KOPT-K1 (cell line): ENCODE data around the gene ARL5B.
"Not testable (repeated sequence)": the region's sequence is repeated elsewhere in the genome, so short reads cannot be mapped to it uniquely, and the experiment has no call there.

ENCODE experiments used
- H3K27ac ChIP-seq: fragments of 200-600 bp; sonication (generic); 2 replicates; pipeline ENCODE4 v1.5.1; 2016; ENCODE audit warnings: antibody characterized with exemption, mild to moderate bottlenecking, low read depth, low read length; ENCODE audit not compliant: poor library complexity, severe bottlenecking
- H3K36me3 ChIP-seq: fragments of 200-600 bp; sonication (generic); 2 replicates; pipeline ENCODE4 v1.5.1; 2017; ENCODE audit warnings: antibody characterized with exemption, mild to moderate bottlenecking, low read length, moderate library complexity; ENCODE audit not compliant: insufficient read depth
- H3K9me3 ChIP-seq: fragments of 200-600 bp; sonication (generic); 2 replicates; pipeline ENCODE4 v1.5.1; 2017; ENCODE audit warnings: antibody characterized with exemption, low read length, mild to moderate bottlenecking; ENCODE audit not compliant: insufficient read depth, poor library complexity, severe bottlenecking

ARL5B gene, protein sequence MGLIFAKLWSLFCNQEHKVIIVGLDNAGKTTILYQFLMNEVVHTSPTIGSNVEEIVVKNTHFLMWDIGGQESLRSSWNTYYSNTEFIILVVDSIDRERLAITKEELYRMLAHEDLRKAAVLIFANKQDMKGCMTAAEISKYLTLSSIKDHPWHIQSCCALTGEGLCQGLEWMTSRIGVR

GRCh38 chr10:18659125-18659818 lies at the start of gene ARL5B:
Gene ARL5B (plus strand): TSS chr10:18659431. CDS start chr10:18659638, 207 bp downstream.
- H3K27ac ChIP-seq: peak within 1 kb of the TSS; percentile 91

DNA sequence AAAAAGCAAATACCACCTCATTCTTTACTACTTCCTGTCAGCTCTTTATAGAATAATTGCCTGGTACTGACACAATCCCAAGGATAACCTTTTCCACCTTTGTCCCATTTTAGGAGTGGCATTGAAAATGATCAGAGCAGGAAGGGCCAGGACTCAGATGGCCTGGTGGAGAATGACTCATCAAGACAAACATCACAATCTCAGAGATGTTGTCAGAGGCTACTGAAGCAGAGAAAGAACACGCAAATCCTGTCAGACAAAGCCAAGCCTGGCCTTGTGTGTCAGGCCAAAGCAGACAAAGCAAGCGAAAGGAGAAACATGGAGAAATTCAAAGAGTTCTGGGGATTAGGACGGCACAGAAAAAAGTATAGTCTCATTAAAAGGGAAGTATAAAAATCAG lies 48.7 kb upstream of the ARL5B start:
- Histone ChIP-seq H3K27ac (no peak overlapping the region), H3K9me3 (no peaks in the 10 kb centered on the region), H3K36me3 (peaks cover 44% of the 10 kb centered on the region; the same call in 1 of the 2 replicates)

More at GRCh38 chr10:18659125-18659818, at the start of gene ARL5B:
- H3K9me3 ChIP-seq: no peaks in the 10 kb centered on the region
- H3K36me3 ChIP-seq: peaks cover 3% of the 10 kb centered on the region

- H3K27ac ChIP-seq: no peak overlapping the region
- no peaks in the 10 kb centered on the region for H3K9me3 ChIP-seq
- H3K36me3 ChIP-seq: peaks cover 50% of the 10 kb centered on the region; the same call in 1 of the 2 replicates
Observed at GRCh38 chr10:18611168-18611567, 48.1 kb upstream of the ARL5B start.

- no peaks in the 10 kb centered on the region for H3K9me3 ChIP-seq
- H3K27ac ChIP-seq: no peak overlapping the region
- peaks cover 52% of the 10 kb centered on the region for H3K36me3 ChIP-seq
Observed at GRCh38 chr10:18615618-18616017, 43.6 kb upstream of the ARL5B start.

GRCh38 chr10:18616337-18616736 lies 42.9 kb upstream of the ARL5B start:
- Histone ChIP-seq H3K27ac (no peak overlapping the region), H3K36me3 (peaks cover 58% of the 10 kb centered on the region), H3K9me3 (no peaks in the 10 kb centered on the region)

GRCh38 chr10:18619016-18619415 lies 40.2 kb upstream of the ARL5B start:
- no peak overlapping the region for H3K27ac ChIP-seq
- H3K36me3 ChIP-seq: peaks cover 39% of the 10 kb centered on the region
- H3K9me3 ChIP-seq: no peaks in the 10 kb centered on the region

DNA sequence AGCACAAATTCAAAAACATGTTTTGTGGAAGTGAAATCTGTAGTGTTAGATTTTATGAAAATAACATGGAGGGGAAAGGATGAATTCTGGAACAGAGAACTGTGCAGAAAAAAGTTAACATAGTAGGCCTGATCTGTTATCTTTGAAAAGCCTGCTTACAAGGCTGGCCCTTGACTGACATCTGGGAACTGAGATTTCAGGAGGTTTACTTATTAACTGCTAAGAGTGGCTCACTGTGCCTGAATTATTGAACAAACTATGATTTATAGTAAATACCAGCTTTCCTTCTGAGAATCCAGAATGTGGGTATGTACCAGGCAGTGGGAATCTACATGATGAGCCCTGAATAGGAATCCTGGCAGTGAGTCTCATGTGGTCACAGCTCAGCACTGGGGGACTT lies 38.4 kb upstream of the ARL5B start:
- H3K36me3 ChIP-seq: peaks cover 33% of the 10 kb centered on the region
- no peak overlapping the region for H3K27ac ChIP-seq
- no peaks in the 10 kb centered on the region for H3K9me3 ChIP-seq

DNA sequence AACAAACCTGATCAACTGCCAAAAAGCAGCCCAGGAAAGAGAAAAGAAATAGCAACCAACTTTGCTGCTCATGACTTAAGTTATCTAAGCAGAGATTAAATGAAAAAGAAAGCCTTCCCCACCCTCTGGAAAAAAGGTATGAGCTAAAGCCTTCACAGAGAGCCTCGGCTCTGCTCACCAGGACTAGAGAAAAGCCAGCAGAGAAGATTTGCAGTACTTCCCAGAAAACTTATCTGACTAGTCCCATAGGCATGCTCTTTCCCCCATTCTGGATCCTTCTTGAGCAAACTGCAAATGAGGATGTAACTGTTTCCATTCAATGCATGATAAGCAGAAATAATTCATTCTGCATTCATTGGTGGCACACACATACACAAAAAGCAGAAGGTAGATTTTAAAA lies 35.6 kb upstream of the ARL5B start:
- H3K27ac ChIP-seq, H3K9me3 ChIP-seq: not testable (repeated sequence)
- peaks cover 18% of the 10 kb centered on the region for H3K36me3 ChIP-seq

GRCh38 chr10:18625886-18626285 lies 33.3 kb upstream of the ARL5B start:
- H3K27ac ChIP-seq: no peak overlapping the region
- H3K36me3 ChIP-seq: peaks cover 10% of the 10 kb centered on the region
- no peaks in the 10 kb centered on the region for H3K9me3 ChIP-seq

DNA sequence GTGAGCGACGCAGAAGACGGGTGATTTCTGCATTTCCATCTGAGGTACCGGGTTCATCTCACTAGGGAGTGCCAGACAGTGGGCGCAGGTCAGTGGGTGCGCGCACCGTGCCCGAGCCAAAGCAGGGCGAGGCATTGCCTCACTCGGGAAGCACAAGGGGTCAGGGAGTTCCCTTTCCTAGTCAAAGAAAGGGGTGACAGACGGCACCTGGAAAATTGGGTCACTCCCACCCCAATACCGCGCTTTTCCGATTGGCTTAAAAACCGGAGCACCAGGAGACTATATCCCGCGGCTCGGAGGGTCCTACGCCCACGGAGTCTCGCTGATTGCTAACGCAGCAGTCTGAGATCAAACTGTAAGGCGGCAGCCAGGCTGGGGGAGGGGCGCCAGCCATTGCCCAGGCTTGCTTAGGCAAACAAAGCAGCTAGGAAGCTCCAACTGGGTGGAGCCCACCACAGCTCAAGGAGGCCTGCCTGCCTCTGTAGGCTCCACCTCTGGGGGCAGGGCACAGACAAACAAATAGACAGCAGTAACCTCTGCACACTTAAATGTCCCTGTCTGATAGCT lies 31.7 kb upstream of the ARL5B start:
- not testable (repeated sequence) for H3K36me3 ChIP-seq, H3K9me3 ChIP-seq
- H3K27ac ChIP-seq: peak overlapping the region; percentile 63

DNA sequence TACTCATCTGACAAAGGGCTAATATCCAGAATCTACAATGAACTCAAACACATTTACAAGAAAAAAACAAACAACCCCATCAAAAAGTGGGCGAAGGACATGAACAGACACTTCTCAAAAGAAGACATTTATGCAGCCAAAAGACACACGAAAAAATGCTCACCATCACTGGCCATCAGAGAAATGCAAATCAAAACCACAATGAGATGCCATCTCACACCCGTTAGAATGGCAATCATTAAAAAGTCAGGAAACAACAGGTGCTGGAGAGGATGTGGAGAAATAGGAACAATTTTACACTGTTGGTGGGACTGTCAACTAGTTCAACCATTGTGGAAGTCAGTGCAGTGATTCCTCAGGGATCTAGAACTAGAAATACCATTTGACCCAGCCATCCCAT lies 26.7 kb upstream of the ARL5B start:
- H3K9me3 ChIP-seq, H3K27ac ChIP-seq, H3K36me3 ChIP-seq: not testable (repeated sequence)

DNA sequence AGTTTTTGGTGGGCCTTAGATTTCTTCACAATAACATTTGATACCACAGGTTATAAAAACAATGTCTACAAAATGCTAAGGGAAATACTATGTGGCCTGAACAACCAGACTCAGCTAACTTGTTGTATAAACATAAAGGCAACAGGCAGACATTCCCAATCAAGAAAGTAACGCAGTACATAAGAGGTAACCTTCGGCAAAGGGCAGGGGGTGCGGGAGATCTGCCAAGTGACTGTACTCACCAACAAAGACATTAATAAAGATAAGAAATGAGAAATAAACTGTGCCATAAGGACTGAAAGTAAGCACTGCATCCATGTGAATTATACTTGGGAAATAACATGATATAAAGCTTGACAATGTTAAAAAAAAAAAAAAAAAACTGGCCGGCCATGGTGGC lies 23.2 kb upstream of the ARL5B start:
- H3K27ac ChIP-seq: no peak overlapping the region
- H3K9me3 ChIP-seq: no peaks in the 10 kb centered on the region
- no peaks in the 10 kb centered on the region; the same call in 1 of the 2 replicates for H3K36me3 ChIP-seq

- H3K9me3 ChIP-seq, H3K36me3 ChIP-seq, H3K27ac ChIP-seq: not testable (repeated sequence)
Observed at GRCh38 chr10:18637400-18637799, 21.8 kb upstream of the ARL5B start.

DNA sequence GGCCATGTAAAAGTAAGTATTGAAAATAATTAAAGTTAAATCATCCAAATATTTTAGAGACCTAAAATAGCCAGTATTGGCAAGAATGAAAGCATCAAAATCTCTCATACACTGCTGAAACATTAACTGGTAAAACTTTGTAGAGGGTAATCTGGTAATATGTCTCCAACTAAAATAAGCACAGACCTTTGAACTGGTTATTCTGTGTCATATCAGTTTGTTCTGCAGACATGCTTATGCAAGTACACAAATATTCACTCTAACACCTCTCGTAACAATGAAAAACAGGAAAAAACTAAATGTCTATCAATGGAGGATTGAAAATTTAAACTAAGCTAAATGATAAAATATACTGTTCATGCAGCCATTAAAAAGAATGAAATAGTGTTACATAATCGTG lies 19.5 kb upstream of the ARL5B start:
- not testable (repeated sequence) for H3K9me3 ChIP-seq, H3K36me3 ChIP-seq, H3K27ac ChIP-seq

- no peaks in the 10 kb centered on the region for H3K9me3 ChIP-seq
- peaks cover 28% of the 10 kb centered on the region for H3K36me3 ChIP-seq
- H3K27ac ChIP-seq: no peak overlapping the region
Observed at GRCh38 chr10:18647151-18647550, 12.1 kb upstream of the ARL5B start.

DNA sequence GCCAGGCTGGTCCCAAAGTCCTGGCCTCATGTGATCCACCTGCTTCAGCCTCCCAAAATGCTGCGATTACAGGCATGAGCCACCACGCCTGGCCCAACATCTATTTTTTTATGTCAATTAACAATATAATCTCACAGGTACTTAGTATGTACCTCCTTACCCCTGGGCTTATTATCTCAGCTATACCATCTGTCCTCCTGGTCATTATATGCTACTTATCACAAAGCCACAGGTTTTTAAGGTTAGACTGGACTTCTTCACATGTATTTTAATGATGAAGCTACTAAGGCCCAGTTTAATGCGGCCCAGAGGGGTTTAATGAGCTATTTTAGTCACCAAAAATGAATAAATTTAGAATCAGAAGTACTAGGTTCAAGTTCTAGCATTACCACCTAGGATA lies 11.3 kb upstream of the ARL5B start:
- peaks cover 31% of the 10 kb centered on the region for H3K36me3 ChIP-seq
- H3K27ac ChIP-seq: no peak overlapping the region
- no peaks in the 10 kb centered on the region for H3K9me3 ChIP-seq
